T-helper 2 cell treated with Interferon-gamma antibody and Interleukin-4, amounts not matched to agents 5 μg/mL and 100 μg/mL, for 36 hours (primary cell): ENCODE measurements around the gene CCNY.

ENCODE experiments used
- DNase-seq: peaks from one replicate; pipeline ENCODE4 v3.0.0; 2021; ENCODE audit warnings: low spot score
- H3K27ac Mint-ChIP-seq: one replicate; pipeline ENCODE4 v1.8.0; 2021; ENCODE audit warnings: mild to moderate bottlenecking, mixed read lengths
- H3K27me3 Mint-ChIP-seq: one replicate; pipeline ENCODE4 v1.8.0; 2021; ENCODE audit warnings: low read depth, mixed read lengths
- H3K36me3 Mint-ChIP-seq: one replicate; pipeline ENCODE4 v1.8.0; 2021; ENCODE audit warnings: low read depth, mixed read lengths
- H3K4me1 Mint-ChIP-seq: one replicate; pipeline ENCODE4 v1.8.0; 2021; ENCODE audit warnings: low read depth, mixed read lengths
- H3K4me3 Mint-ChIP-seq: one replicate; pipeline ENCODE4 v1.8.0; 2022; ENCODE audit warnings: mild to moderate bottlenecking, moderate library complexity, mixed read lengths
- H3K9me3 Mint-ChIP-seq: one replicate; pipeline ENCODE4 v1.8.0; 2021; ENCODE audit warnings: mixed read lengths

Gene CCNY

DNA sequence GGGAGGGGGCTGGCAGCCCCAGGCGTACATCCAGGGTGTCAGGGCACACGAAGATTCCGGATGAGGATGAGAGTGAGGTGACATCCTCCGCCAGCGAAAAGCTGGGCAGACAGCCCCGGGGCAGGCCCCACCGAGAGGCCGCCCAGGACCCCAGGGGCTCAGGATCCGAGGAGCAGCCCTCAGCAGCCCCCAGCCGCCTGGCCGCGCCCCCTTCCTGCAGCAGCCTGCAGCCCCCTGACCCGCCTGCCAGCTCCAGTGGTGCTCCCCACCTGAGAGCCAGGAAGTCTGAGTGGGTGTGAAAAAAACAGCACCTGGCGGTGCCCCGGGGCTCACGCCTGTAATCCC lies 272.0 kb downstream of the CCNY start:
- Mint-ChIP-seq H3K4me1 (peaks cover 5% of the 10 kb centered on the region), H3K27ac (no peak overlapping the region), H3K4me3 (no peak overlapping the region), H3K9me3 (no peaks in the 10 kb centered on the region), H3K36me3 (no peaks in the 10 kb centered on the region), H3K27me3 (peaks cover 25% of the 10 kb centered on the region)
- DNase-seq: no peak

DNA sequence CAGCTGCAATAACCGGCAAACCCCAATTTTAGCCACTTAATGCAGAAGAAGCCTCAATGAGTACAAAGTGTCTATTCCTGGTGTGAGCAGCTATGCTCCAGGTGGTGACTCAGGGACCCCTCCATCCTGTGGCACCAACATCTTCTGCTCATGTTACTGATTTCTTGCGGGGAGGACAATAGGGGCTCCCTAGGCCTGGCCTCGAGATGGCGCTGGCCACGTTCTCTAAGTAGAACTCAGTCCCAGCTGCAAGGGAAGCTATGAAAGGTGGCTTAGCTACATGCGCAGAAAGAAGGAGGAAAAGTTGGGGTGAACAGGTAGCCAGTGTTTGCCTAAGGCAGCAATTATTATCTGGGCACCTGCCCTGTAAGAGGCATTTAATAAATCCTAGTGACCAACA lies 275.4 kb downstream of the CCNY start:
- H3K4me3 Mint-ChIP-seq: no peak overlapping the region
- peaks cover 19% of the 10 kb centered on the region for H3K27me3 Mint-ChIP-seq
- peaks cover 5% of the 10 kb centered on the region for H3K4me1 Mint-ChIP-seq
- no peaks in the 10 kb centered on the region for H3K36me3 Mint-ChIP-seq
- H3K27ac Mint-ChIP-seq: no peak overlapping the region
- no peaks in the 10 kb centered on the region for H3K9me3 Mint-ChIP-seq
- DNase-seq: no peak

DNA sequence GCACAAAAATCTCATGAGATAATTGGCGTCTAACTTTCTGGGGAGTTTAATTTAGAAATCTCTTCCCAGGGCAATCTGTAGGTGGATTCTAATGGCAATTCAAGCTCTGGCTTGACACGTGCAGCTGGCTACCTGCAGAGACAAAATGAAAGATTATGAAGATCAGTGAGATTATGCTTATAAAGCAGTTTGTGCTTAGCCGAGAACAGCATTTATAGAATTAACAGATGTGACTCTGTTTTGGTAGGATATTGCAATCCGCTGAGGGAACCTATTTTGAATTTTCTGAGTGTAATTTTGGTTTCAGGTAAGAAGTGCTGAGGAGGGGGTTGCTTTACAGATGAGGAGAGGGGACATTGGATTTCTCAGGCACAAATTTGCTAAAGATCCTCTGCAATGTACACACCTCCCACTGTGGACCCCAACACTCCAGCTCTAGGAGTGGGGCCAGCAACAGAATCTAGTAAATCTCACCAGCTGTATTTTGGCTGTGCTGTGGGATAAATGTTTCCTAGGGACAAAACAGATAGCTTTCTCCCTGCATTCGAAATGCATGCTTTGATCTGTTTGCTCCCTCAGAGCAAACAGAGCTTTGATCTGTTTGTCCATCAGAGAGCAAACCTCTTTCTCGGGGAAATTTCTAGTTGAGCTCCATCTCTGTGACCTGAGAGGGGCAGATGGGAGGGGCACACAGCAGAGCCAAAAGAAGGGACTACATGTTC lies 276.2 kb downstream of the CCNY start:
- Mint-ChIP-seq H3K36me3 (no peaks in the 10 kb centered on the region), H3K4me3 (no peak overlapping the region), H3K4me1 (peaks cover under 1% of the 10 kb centered on the region), H3K27ac (no peak overlapping the region), H3K9me3 (no peaks in the 10 kb centered on the region), H3K27me3 (peaks cover 12% of the 10 kb centered on the region)
- DNase-seq: no peak

DNA sequence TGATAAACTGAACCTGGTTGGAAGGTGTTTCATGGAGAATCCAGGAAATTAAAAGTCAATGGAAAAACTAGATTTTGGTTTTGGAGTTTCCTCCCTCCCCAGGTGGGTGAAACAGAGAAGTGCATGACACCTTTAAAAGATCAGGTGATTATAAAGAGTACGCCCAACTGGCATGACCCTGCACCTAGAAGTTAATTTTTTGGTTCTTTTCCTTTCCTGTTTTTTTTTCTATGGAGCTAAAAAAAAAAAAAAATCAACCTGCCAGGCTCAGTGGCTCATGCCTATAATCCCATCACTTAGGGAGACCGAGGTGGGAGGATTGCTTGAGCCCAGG lies 276.8 kb downstream of the CCNY start:
- Mint-ChIP-seq H3K4me3 (no peak overlapping the region), H3K36me3 (no peaks in the 10 kb centered on the region), H3K27ac (no peak overlapping the region), H3K9me3 (no peaks in the 10 kb centered on the region), H3K4me1 (no peaks in the 10 kb centered on the region), H3K27me3 (peaks cover 12% of the 10 kb centered on the region)
- no peak for DNase-seq

DNA sequence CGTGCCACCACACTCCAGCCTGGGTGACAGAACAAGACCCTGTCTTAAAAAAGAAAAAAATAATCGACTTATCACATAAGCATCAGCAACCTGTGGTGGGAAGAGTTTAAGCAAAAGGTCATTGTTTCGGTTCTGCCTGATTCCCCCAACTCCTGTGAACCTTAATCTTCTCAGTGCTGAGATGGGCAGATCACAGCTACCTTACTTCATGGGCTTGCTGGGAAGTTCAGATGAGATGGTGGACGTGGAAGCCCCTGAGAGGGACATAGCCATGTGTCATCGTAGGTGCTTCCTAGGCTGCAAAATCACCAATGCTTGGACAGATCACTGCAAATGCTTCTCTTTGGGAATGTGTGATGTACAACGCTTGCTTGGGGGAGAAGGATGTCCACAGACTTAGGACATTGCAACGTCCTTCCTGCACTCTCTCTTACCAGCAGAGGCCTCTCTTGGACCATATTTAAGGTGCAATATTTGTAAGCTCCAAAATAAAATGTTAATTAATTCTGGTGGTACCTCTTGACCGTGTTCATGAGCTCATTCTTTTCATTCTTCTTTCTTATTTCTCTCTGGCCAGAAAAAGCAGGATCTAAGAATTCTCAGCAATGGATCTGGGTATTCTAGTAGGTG lies 277.4 kb downstream of the CCNY start:
- H3K4me3 Mint-ChIP-seq: no peak overlapping the region

DNA sequence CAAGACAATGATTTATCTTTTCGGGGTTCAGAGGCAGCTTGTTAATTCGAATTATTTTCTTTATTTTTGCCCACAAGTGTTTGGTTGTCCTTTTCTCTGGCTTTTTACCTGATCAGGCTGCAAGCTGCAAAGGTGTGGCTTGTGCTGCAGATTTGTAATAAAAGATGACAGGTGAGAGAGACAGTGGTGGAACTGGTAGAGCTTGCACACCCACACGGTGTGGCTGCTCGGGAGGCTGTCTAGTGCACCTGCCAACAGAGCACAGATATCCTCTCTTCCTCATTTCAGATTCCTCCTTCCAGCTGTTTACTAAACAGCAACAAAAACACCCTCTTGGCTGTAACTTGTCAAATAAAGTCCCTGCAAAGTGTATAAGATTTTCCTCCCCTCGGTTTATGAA lies 278.0 kb downstream of the CCNY start:
- DNase-seq: no peak
- H3K27me3 Mint-ChIP-seq: peaks cover 9% of the 10 kb centered on the region
- no peaks in the 10 kb centered on the region for H3K36me3 Mint-ChIP-seq
- H3K4me1 Mint-ChIP-seq: no peaks in the 10 kb centered on the region
- H3K4me3 Mint-ChIP-seq: no peak overlapping the region
- no peak overlapping the region for H3K27ac Mint-ChIP-seq
- H3K9me3 Mint-ChIP-seq: no peaks in the 10 kb centered on the region

More for the DNA sequence above, 277.4 kb downstream of the CCNY start:
- H3K27me3 Mint-ChIP-seq: peaks cover 12% of the 10 kb centered on the region
- DNase-seq: no peak
- H3K4me1 Mint-ChIP-seq: no peaks in the 10 kb centered on the region
- no peak overlapping the region for H3K27ac Mint-ChIP-seq
- no peaks in the 10 kb centered on the region for H3K36me3 Mint-ChIP-seq
- H3K9me3 Mint-ChIP-seq: no peaks in the 10 kb centered on the region
